ENCODE data around the gene SLC9A3.

- TF ChIP-seq CTCF (IDR thresholded peaks at IDR 0.05) = no peak
- no peak for TF ChIP-seq EP300 (IDR thresholded peaks at IDR 0.05; ENCODE audit: low read depth)
- TF ChIP-seq POLR2A (IDR thresholded peaks at IDR 0.05) = no peak
Observed at GRCh38 chr5:489689-490080, 34.6 kb downstream of the SLC9A3 start.

Measured in transverse colon (tissue), 3 donors.